Heart left ventricle (tissue), 13 donors: ENCODE data around the gene RBM5.

Source experiments
- POLR2A ChIP-seq, 2 donors: fragments of 450-650 bp; IDR thresholded peaks; one replicate each; pipeline ENCODE4 v1.6.1; 2017; ENCODE audit warnings: antibody characterized with exemption in 2 of 2, mild to moderate bottlenecking in 2 of 2, moderate library complexity in 2 of 2
- TF ChIP-seq, protein P1 (sequence below), 12 donors: fragments of 200-600 bp; sonication (generic) in 4 of 12; IDR thresholded peaks; one replicate each; pipeline versions ENCODE4 v1.5.0 to v1.8.0; 2018 to 2022; ENCODE audit warnings: antibody characterized with exemption in 12 of 12, mild to moderate bottlenecking in 5 of 12
- donor health status: ischemic (EF 13 %, LVEDD 7.1; RV severe dilation, severe dysfunction).
- donor health status: DM: no; HTN: yes; CAD: no.
- donor health status: DM: no; HTN: no; CAD: no.
- donor health status: ischemic (EF 25% LVEDD 6.9; RV normal size, moderate dysfunction).
- donor health status: ischemic (EF 25% LVEDD 5.7; RV mildly dilated, moderate dysfunction).
- donor health status: ischemic (EF 35%, LVEDD 5.7; RV mildly dilated, moderate dysfunction).
- donor health status: nonischemic (EF 11% LVEDD 7.7; RV severe dilation, severe dysfunction).
- donor health status: DM: yes; HTN: yes; CAD: no.
- donor health status: PGD.
- donor health status: ischemic (EF 29% LVEDD 5.4; RV normal size, mild dysfunction).
- donor health status: nonischemic (EF 23%, LVEDD 6.1; RV moderate dilation, normal function).

DNA sequence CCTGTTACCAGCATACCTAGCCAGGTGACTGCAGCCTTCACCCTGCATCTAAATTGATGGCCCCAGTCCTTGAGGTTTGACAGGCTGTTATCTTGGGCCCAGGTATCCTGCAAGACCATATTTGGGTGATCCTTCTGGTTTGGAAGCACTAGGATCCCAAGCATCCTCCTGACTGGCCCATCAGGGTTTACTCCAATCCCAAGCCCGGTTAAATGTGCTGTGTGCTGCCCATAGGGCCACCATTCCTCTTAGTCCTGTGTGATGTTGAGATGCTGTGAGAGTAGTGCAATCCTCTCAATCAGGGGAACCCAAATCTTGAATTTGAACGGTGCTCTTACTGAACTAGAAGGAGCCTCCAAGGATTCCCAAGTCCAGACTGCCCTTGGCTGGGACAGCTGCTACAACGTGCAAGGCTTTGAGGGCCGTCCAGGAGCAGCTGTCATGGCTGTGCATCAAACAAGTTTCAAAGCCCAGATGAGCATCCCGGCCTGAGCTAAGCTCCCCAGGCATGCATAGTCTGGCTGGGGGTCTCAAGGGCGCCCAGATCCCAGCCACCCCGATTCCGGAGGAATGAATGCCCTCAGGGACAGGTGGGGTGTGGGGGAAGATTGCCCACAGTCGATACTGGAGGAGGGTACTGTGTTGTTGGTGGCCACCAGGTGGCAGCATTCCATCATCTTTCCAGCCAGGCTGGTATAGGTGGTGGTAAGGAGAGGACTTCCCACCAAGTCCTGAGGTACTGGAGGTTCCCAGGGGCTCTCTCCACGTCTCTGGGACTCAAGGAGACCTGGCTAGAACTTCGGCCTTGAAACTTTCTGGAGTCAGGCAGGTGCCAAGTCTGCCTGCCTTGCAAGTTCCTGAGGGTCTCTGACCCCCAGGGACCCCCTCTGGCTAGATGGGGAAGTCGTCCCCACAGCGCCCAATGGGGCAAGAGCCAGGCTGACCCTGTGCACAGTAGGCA is 32.6 kb downstream of the RBM5 start:
- TF ChIP-seq, protein P1, sequence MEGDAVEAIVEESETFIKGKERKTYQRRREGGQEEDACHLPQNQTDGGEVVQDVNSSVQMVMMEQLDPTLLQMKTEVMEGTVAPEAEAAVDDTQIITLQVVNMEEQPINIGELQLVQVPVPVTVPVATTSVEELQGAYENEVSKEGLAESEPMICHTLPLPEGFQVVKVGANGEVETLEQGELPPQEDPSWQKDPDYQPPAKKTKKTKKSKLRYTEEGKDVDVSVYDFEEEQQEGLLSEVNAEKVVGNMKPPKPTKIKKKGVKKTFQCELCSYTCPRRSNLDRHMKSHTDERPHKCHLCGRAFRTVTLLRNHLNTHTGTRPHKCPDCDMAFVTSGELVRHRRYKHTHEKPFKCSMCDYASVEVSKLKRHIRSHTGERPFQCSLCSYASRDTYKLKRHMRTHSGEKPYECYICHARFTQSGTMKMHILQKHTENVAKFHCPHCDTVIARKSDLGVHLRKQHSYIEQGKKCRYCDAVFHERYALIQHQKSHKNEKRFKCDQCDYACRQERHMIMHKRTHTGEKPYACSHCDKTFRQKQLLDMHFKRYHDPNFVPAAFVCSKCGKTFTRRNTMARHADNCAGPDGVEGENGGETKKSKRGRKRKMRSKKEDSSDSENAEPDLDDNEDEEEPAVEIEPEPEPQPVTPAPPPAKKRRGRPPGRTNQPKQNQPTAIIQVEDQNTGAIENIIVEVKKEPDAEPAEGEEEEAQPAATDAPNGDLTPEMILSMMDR (IDR thresholded peaks at IDR 0.05), result peak; percentile 76 to 89 (median 84)
- TF ChIP-seq POLR2A (IDR thresholded peaks at IDR 0.05), result peak in 1 of 2 donors; percentile 13
